Right lobe of liver (tissue), 6 donors: Measurements from ENCODE around the gene ROBO2. TPM values are rescaled to one million over a fixed set of nuclear protein-coding genes. Genes with fewer than 3 reads are reported as not detected.

Source experiments
- ATAC-seq, 4 donors: fragments of 200-7000 bp; cut with Tn5 transposase; one replicate each; pipeline ENCODE4 v1.9.1; 2020; ENCODE audit warnings: mild to moderate bottlenecking in 4 of 4, moderate library complexity in 4 of 4
- DNase-seq, 3 donors: peaks; one replicate each; pipeline ENCODE4 v3.0.0-alpha.2; 2020
- H3K27ac ChIP-seq, 3 donors: fragments of 200-600 bp; one replicate each; pipeline ENCODE4 v1.8.0; 2022
- H3K27me3 ChIP-seq, 2 donors: fragments of 200-600 bp; one replicate each; pipeline ENCODE4 v1.8.0; 2022
- H3K36me3 ChIP-seq, 4 donors: fragments of 200-600 bp; sonication (generic) in 1 of 4; one replicate each; pipeline versions ENCODE4 v1.5.1 to v1.8.0; 2017 to 2022; ENCODE audit warnings: control low read depth in 1 of 4
- H3K4me1 ChIP-seq, 4 donors: fragments of 200-600 bp; sonication (generic) in 1 of 4; one replicate each; pipeline versions ENCODE4 v1.5.1 to v1.8.0; 2017 to 2022; ENCODE audit warnings: control low read depth in 1 of 4
- H3K4me3 ChIP-seq, 3 donors: fragments of 200-600 bp; one replicate each; pipeline ENCODE4 v1.8.0; 2022
- H3K9me3 ChIP-seq, 4 donors: fragments of 200-600 bp; sonication (generic) in 1 of 4; one replicate each; pipeline versions ENCODE4 v1.5.1 to v1.8.0; 2017 to 2022; ENCODE audit warnings: control low read depth in 1 of 4
- POLR2A ChIP-seq: fragments of 450-650 bp; IDR thresholded peaks from one replicate; pipeline ENCODE4 v1.6.1; 2017; ENCODE audit warnings: antibody characterized with exemption, mild to moderate bottlenecking
- WGBS: methylation state at CpG from one replicate; pipeline ENCODE4 v1.1.6; 2018; ENCODE audit warnings: low coverage, low lambda C conversion rate; ENCODE audit not compliant: insufficient coverage; ENCODE audit errors: missing lambda C conversion rate; 5-methylcytosine and 5-hydroxymethylcytosine counted together
- intact Hi-C, 2 donors: fragments of 100-400 bp; cut with DNase I; formaldehyde crosslinking; loops; one replicate each; pipeline versions ENCODE4 v1.11.2 to v1.14.1; 2022
- total RNA-seq, 6 experiments: library from RNA; depleted of rRNA in 2 of 6; stranded (reverse); fragments of >200 nt in 2 of 6; fragmentation: NEBNext Ultra II Directional in 3 of 6; extraction: Animal tissue kit (Norgen Biotek cat#: 25700) in 3 of 6; gene quantifications; one replicate each; pipeline versions ENCODE4 v1.1.0 to v1.2.4, GENCODE V29; 2016 to 2023
- TF ChIP-seq, protein P1 (sequence below), 4 donors: fragments of 200-600 bp in 3 of 4; fragments of 450-650 bp in 1 of 4; IDR thresholded peaks; one replicate each; pipeline versions ENCODE4 v1.5.1 to v1.8.0; 2016 to 2022; ENCODE audit warnings: antibody characterized with exemption in 4 of 4, mild to moderate bottlenecking in 2 of 4
- donor health status: DM: no; HTN: yes; CAD: no.
- donor health status: DM: no; HTN: no; CAD: no.
- donor health status: DM: no; HTN: no; CAD: no.
- donor health status: DM: no; HTN: yes; CAD: no.
- donor health status: DM: no; HTN: yes; CAD: no.

The ROBO2 gene
- total RNA-seq, 6 experiments from 2014 or later, result 0.07 to 1.7 (median 0.67) TPM

GRCh38 chr3:77599948-77600347 lies 560.0 kb downstream of the ROBO2 start:
- TF ChIP-seq POLR2A, result no peak
- TF ChIP-seq, protein P1, sequence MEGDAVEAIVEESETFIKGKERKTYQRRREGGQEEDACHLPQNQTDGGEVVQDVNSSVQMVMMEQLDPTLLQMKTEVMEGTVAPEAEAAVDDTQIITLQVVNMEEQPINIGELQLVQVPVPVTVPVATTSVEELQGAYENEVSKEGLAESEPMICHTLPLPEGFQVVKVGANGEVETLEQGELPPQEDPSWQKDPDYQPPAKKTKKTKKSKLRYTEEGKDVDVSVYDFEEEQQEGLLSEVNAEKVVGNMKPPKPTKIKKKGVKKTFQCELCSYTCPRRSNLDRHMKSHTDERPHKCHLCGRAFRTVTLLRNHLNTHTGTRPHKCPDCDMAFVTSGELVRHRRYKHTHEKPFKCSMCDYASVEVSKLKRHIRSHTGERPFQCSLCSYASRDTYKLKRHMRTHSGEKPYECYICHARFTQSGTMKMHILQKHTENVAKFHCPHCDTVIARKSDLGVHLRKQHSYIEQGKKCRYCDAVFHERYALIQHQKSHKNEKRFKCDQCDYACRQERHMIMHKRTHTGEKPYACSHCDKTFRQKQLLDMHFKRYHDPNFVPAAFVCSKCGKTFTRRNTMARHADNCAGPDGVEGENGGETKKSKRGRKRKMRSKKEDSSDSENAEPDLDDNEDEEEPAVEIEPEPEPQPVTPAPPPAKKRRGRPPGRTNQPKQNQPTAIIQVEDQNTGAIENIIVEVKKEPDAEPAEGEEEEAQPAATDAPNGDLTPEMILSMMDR (IDR thresholded peaks at IDR 0.05), result no peak
- H3K27ac ChIP-seq, result no peak overlapping the region
- no peaks in the 10 kb centered on the region for H3K27me3 ChIP-seq
- intact Hi-C loops, result no loop called here
- no peak for DNase-seq
- no peaks in the 10 kb centered on the region for H3K9me3 ChIP-seq
- WGBS, result 60% methylated on average over 1 of the region's 1 CpG
- H3K4me1 ChIP-seq, result no peaks in the 10 kb centered on the region
- H3K4me3 ChIP-seq, result no peak overlapping the region
- no peak for ATAC-seq
- H3K36me3 ChIP-seq, result no peaks in the 10 kb centered on the region

DNA sequence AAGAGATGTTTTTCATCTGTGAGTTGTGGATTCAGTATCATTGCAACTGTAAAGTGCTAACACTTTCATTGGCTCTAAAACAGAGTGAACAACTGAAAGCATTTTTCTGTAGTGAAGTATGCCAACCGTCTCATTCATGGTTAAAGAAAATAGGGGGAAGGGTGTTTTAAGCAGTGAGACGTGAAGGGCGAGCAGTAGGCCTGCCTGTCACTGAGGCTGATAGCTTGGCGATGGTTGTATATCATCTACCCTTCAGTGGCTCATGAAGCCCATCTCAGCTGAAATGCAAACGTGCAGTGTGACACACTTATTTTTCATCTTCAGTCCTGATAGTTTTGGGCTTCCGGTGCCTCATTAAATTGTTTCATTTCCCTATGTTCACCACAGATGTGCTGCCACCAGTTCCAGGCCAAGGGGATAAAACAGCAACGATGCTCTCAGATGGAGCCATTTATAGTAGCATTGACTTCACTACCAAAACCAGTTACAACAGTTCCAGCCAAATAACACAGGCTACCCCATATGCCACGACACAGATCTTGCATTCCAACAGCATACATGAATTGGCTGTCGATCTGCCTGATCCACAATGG lies 562.0 kb downstream of the ROBO2 start:
- WGBS, result 69% methylated on average over 9 of the region's 9 CpGs
- no peaks in the 10 kb centered on the region for H3K4me1 ChIP-seq
- no peaks in the 10 kb centered on the region for H3K9me3 ChIP-seq
- ATAC-seq (no peak), DNase-seq (no peak)
- no peak overlapping the region for H3K27ac ChIP-seq
- no peaks in the 10 kb centered on the region for H3K27me3 ChIP-seq
- no peaks in the 10 kb centered on the region for H3K36me3 ChIP-seq
- intact Hi-C loops, result no loop called here
- H3K4me3 ChIP-seq, result no peak overlapping the region
- TF ChIP-seq, protein P1 (IDR thresholded peaks at IDR 0.05), result no peak
- no peak for TF ChIP-seq POLR2A

DNA sequence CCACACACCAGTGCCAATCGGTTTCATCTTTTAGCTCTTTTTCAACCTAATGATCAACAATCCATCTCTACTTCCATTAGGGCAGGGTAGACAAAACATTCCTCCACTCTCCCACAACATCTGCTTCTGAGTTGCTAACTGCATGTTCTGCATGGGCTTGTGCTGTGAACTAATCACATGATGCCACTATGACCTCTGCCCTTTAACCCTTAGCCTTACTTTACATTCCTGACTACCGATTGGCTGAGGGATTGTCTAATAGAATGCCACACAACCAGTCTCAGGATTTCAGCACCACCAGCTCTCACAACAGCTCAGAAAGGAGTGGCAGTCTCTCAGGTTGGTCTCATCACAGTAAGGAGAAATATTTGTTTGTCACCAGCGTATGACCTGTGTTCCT lies 562.8 kb downstream of the ROBO2 start:
- DNase-seq, result no peak
- intact Hi-C loops, result no loop called here
- Histone ChIP-seq H3K27me3 (no peaks in the 10 kb centered on the region), H3K4me1 (no peaks in the 10 kb centered on the region), H3K27ac (no peak overlapping the region), H3K36me3 (no peaks in the 10 kb centered on the region), H3K4me3 (no peak overlapping the region), H3K9me3 (no peaks in the 10 kb centered on the region)
- WGBS, result 77% methylated on average over 3 of the region's 3 CpGs
- no peak for TF ChIP-seq POLR2A
- TF ChIP-seq, protein P1 (IDR thresholded peaks at IDR 0.05), result no peak
- ATAC-seq, result no peak

- ATAC-seq (no peak), DNase-seq (no peak)
- no peaks in the 10 kb centered on the region for H3K9me3 ChIP-seq
- TF ChIP-seq POLR2A, result no peak
- TF ChIP-seq, protein P1 (IDR thresholded peaks at IDR 0.05), result no peak
- intact Hi-C loops, result no loop called here
- H3K27me3 ChIP-seq, result no peaks in the 10 kb centered on the region
- H3K36me3 ChIP-seq, result no peaks in the 10 kb centered on the region
- no peak overlapping the region for H3K27ac ChIP-seq
- H3K4me3 ChIP-seq, result no peak overlapping the region
- WGBS, result 39% methylated on average over 2 of the region's 2 CpGs
- H3K4me1 ChIP-seq, result no peaks in the 10 kb centered on the region
Measured at GRCh38 chr3:77605308-77605707, 565.4 kb downstream of the ROBO2 start.

DNA sequence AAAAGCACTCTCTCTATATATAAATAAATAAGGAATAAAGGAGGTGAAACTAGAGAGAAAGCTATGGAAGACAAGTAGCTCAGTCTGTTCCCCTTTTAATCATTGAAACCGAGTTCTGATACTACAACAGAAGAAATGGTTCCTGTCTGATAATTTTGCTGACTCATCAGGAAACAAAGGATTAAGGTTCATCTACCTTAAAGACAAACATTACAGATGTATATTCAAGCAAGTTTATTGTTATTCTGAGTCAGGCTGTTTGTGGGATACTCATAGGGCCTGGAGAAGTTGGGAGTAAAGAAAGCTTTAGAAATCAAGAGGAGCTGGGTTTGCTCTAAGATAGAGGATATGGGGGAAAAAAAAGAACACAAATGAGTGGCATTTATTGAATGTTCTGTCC lies 566.0 kb downstream of the ROBO2 start:
- Histone ChIP-seq H3K4me1 (no peaks in the 10 kb centered on the region), H3K9me3 (no peaks in the 10 kb centered on the region), H3K27ac (no peak overlapping the region), H3K27me3 (no peaks in the 10 kb centered on the region), H3K4me3 (no peak overlapping the region), H3K36me3 (no peaks in the 10 kb centered on the region)
- WGBS, result 60% methylated on average over 1 of the region's 1 CpG
- TF ChIP-seq, protein P1 (IDR thresholded peaks at IDR 0.05), result no peak
- no peak for TF ChIP-seq POLR2A
- DNase-seq (no peak), ATAC-seq (no peak)
- intact Hi-C loops, result no loop called here
